T-helper 17 cell (primary cell): Measurements from ENCODE around the gene ZEB1. TPM values are rescaled to one million over a fixed set of nuclear protein-coding genes. Genes with fewer than 3 reads are reported as not detected.
"Not testable (repeated sequence)": the region's sequence is repeated elsewhere in the genome, so short reads cannot be mapped to it uniquely, and the experiment has no call there.

Experiments
- ATAC-seq: fragments of 150-1000 bp; cut with Tn5 transposase; 2 replicates; pipeline ENCODE4 v1.10.0; 2021; ENCODE audit warnings: mild to moderate bottlenecking, moderate library complexity
- DNase-seq, 3 donors: peaks; one replicate each; pipeline versions ENCODE4 v3.0.0 to v3.0.0-alpha.2; 2020 to 2021
- H3K9me3 ChIP-seq: one replicate; pipeline ENCODE4 v1.7.0; 2013; ENCODE audit warnings: low read length, mild to moderate bottlenecking; ENCODE audit not compliant: control insufficient read depth, poor library complexity, severe bottlenecking
- H3K27ac Mint-ChIP-seq: one replicate; pipeline ENCODE4 v1.8.0; 2022; ENCODE audit warnings: mild to moderate bottlenecking, moderate library complexity, mixed read lengths
- H3K27me3 Mint-ChIP-seq: one replicate; pipeline ENCODE4 v1.8.0; 2022; ENCODE audit warnings: mixed read lengths
- H3K36me3 Mint-ChIP-seq: one replicate; pipeline ENCODE4 v1.8.0; 2022; ENCODE audit warnings: low read depth, mixed read lengths
- H3K4me1 Mint-ChIP-seq: one replicate; pipeline ENCODE4 v1.8.0; 2022; ENCODE audit warnings: mild to moderate bottlenecking, mixed read lengths
- H3K4me3 Mint-ChIP-seq: one replicate; pipeline ENCODE4 v1.8.0; 2022; ENCODE audit warnings: mild to moderate bottlenecking, moderate library complexity, mixed read lengths
- total RNA-seq, 4 donors: library from RNA in 2 of 4; stranded (reverse) in 2 of 4; gene quantifications; one replicate each; pipeline ENCODE4 v1.2.3 and lab custom pipeline; 2022 to 2026

ZEB1 gene
- total RNA-seq, 2 donors from 2014 or later, result 94.6 to 97.6 TPM

DNA sequence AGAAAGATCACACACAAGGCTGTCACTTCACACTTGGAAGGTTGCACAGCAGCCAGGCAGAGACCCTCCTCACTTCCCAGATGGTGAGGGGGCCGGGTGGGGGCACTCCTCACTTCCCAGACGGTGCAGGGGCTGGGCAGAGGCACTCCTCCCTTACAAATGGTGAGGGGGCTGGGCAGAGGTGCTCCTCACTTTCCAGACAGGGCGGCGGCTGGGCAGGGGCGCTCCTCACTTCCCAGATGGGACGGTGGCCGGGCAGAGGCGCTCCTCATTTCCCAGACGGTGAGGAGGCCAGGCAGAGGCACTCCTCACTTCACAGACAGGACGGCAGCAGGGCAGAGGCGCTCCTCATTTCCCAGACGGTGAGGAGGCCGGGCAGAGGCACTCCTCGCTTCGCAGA is 42.5 kb downstream of the ZEB1 start:
- H3K4me3 Mint-ChIP-seq, ATAC-seq, H3K36me3 Mint-ChIP-seq, DNase-seq, H3K27me3 Mint-ChIP-seq, H3K9me3 ChIP-seq: not testable (repeated sequence)
- Mint-ChIP-seq H3K4me1 (peaks cover 27% of the 10 kb centered on the region), H3K27ac (peak overlapping the region; percentile 72)

DNA sequence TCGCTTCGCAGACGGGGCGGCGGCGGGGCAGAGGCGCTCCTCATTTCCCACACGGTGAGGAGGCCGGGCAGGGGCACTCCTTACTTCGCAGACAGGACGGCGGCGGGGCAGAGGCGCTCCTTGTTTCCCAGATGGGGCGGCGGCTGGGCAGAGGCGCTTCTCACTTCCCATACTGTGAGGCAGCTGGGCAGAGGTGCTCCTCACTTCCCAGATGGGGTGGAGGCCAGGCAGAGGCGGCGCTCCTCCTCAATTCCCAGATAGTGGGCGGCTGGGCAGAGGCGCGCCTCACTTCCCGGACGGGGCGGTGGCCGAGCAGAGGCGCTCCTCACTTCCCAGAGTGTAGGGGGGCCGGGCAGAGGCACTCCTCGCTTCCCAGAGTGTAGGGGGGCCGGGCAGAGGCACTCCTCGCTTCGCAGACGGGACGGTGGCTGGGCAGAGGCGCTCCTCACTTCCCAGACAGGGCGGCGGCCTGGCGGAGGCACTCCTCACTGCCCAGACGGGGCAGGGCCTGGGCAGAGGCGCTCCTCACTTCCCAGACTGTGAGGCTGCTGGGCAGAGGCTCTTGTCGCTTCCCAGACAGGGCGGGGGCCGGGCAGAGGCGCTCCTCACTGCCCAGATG is 43.1 kb downstream of the ZEB1 start:
- Mint-ChIP-seq H3K36me3 (peaks cover 5% of the 10 kb centered on the region), H3K27me3 (no peaks in the 10 kb centered on the region), H3K4me1 (peaks cover 25% of the 10 kb centered on the region), H3K27ac (peak overlapping the region; percentile 72), H3K4me3 (no peak overlapping the region)
- DNase-seq (no peak), ATAC-seq (no peak)
- no peaks in the 10 kb centered on the region for H3K9me3 ChIP-seq

DNA sequence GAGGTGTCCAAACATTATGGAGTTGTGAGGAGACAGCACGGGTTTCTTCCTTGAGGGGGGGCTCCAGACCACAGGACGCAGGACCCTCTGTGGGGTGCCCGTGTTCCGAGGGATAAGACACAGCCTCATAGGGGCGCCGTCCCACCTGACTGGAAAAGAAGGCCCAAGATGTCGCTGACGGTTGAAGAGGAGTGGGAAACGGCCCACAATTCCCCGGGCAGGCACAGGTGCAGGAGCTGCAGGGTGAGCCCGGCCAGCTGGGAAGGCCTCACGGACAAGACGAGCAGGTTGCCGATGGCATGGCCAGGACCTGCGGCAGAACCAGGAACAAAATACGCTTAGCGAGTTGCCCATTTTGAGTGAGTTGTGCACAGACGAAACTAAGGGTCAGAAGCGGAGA is 44.7 kb downstream of the ZEB1 start:
- not testable (repeated sequence) for ATAC-seq, H3K36me3 Mint-ChIP-seq, H3K9me3 ChIP-seq, H3K27me3 Mint-ChIP-seq, H3K4me3 Mint-ChIP-seq, DNase-seq
- Mint-ChIP-seq H3K27ac (peak overlapping the region; percentile 83), H3K4me1 (peaks cover 18% of the 10 kb centered on the region)

DNA sequence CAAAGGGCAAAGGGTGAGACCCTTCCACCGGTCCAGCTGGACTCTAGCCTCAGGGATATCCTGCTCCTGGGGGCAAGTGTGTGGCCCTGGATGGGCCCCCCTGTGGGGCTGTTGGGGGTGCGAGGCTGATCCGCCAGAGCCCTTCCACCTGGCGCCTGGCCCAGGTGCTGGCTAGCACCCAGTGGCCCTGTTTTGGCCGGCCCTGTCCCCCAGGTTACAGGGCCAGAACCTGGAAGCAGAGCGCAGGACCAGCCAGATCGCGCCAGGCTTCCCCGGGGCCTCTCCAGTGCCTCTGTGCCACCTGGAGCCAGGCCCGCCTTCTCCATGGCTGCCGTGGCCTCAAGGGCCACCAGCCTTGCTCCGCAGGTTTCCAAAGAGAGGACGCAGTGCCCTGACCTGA is 45.2 kb downstream of the ZEB1 start:
- H3K27ac Mint-ChIP-seq, H3K9me3 ChIP-seq, DNase-seq, H3K27me3 Mint-ChIP-seq, H3K4me3 Mint-ChIP-seq, H3K36me3 Mint-ChIP-seq, ATAC-seq: not testable (repeated sequence)
- H3K4me1 Mint-ChIP-seq, result peaks cover 16% of the 10 kb centered on the region

DNA sequence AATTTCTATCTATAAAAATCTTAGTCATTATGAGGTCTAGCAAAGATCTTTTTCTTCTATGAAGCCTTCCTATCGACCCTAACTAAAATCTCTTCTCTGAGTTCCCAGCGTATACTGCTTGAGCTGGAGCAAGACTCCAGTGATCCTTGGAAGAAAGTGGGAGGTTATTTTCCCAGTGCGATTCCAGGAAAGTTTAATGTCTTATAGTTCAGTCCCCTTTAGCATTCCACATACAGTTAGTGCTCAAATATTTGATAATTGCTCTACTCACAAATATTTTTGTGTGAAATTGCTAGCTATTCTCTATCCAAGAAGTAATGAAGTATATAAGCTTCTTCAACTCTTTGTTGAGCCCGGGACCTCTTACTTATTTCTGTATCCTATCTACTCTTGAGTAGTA is 47.7 kb downstream of the ZEB1 start:
- H3K4me3 Mint-ChIP-seq, result peak overlapping the region; percentile 58
- peak overlapping the region; percentile 79 for H3K27ac Mint-ChIP-seq
- DNase-seq (no peak), ATAC-seq (no peak)
- H3K27me3 Mint-ChIP-seq, result no peaks in the 10 kb centered on the region
- peaks cover 29% of the 10 kb centered on the region for H3K4me1 Mint-ChIP-seq
- no peaks in the 10 kb centered on the region for H3K9me3 ChIP-seq
- peaks cover 5% of the 10 kb centered on the region for H3K36me3 Mint-ChIP-seq

DNA sequence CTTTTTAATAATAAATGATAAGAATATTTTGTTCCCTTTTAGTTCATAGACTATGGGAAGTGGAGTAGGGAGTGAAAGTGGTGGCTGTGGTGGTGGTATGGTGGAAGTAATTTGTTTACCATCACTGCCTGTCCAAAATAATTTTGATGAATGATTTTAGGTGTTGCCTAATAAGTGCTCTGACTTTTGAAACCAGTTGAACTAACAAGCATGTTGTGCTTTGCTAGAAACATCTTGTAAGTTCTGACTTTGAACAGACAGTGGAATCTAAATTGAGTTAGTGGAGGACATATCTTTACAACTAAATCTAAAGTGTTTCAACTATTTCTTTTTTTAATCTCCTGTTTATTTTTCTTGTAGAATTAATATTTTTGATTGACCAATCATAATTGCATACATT is 49.7 kb downstream of the ZEB1 start:
- no peaks in the 10 kb centered on the region for H3K27me3 Mint-ChIP-seq
- no peaks in the 10 kb centered on the region for H3K9me3 ChIP-seq
- no peak for DNase-seq
- ATAC-seq, result no peak
- peaks cover 30% of the 10 kb centered on the region for H3K4me1 Mint-ChIP-seq
- no peak overlapping the region for H3K4me3 Mint-ChIP-seq
- peaks cover 1% of the 10 kb centered on the region for H3K36me3 Mint-ChIP-seq
- H3K27ac Mint-ChIP-seq, result no peak overlapping the region

DNA sequence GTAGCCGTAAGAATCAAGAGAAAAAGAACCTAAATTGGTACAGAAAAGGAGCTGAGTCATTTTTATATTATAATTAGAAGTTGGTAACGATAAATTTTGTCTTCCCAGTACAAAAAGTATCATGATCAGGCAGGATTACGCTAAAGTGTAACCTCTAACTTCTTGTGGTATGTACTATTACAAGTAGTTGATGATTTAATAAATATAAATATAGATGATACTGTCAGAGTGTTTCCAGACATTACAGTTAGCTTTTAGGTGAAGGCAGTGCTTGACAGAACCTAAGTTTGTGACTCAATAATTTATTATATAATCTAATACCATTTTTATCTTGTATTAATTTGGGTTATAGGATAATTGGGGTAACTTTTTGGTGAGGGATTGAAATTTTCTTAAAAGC is 53.4 kb downstream of the ZEB1 start:
- ATAC-seq, result no peak
- H3K4me1 Mint-ChIP-seq, result peaks cover 24% of the 10 kb centered on the region
- no peak overlapping the region for H3K27ac Mint-ChIP-seq
- no peak for DNase-seq
- H3K36me3 Mint-ChIP-seq, result no peaks in the 10 kb centered on the region
- no peaks in the 10 kb centered on the region for H3K9me3 ChIP-seq
- H3K27me3 Mint-ChIP-seq, result no peaks in the 10 kb centered on the region
- no peak overlapping the region for H3K4me3 Mint-ChIP-seq

DNA sequence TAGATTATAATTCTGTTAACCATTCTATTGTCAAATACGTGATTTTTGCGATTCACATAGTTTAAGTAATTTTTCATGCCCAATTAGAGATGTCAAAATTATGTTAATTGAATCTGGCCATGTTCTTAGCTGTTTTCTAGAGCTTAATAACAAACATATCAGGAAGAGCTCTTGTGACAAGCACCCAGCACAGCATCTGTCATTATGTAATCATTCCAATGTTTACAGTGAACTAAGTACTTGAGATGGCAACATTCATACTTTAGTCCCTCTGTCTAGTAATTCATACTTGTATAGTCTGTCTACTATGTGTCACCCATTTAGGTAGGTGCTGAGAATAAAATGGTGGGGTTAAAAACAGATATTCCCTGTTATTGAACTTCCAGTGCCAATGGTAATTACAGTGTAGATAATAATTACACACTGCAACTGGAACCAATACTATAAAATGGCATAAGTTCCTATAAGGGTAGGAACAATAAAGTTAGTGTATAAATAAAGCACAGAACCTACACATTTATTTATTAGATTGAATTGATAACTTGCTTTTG is 55.2 kb downstream of the ZEB1 start:
- no peak overlapping the region for H3K4me3 Mint-ChIP-seq
- ATAC-seq (no peak), DNase-seq (no peak)
- H3K4me1 Mint-ChIP-seq, result peaks cover 24% of the 10 kb centered on the region
- H3K27ac Mint-ChIP-seq, result no peak overlapping the region
- H3K9me3 ChIP-seq, result no peaks in the 10 kb centered on the region
- H3K27me3 Mint-ChIP-seq, result no peaks in the 10 kb centered on the region
- no peaks in the 10 kb centered on the region for H3K36me3 Mint-ChIP-seq

DNA sequence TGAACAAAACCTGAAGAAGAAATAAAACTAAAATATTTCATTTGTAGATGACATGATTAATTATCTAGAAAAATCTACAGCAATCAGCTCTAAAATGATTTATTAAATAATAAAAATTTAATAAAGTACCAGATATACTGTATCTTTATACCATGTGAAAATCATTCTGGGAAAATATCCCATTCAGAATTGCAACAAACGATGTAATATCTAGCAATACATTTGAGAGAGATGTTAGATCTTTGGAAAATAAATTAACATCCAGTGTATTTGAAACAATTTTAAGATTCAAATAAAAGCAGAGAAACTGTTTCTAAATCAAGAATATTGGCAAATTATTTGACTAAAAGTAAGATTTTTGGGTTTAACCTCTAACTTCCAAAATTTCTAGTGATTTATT is 62.2 kb downstream of the ZEB1 start:
- ATAC-seq, result no peak
- no peaks in the 10 kb centered on the region for H3K36me3 Mint-ChIP-seq
- DNase-seq, result no peak
- H3K4me1 Mint-ChIP-seq, result peaks cover 24% of the 10 kb centered on the region
- H3K9me3 ChIP-seq, result no peaks in the 10 kb centered on the region
- H3K27me3 Mint-ChIP-seq, result no peaks in the 10 kb centered on the region
- no peak overlapping the region for H3K27ac Mint-ChIP-seq
- no peak overlapping the region for H3K4me3 Mint-ChIP-seq

DNA sequence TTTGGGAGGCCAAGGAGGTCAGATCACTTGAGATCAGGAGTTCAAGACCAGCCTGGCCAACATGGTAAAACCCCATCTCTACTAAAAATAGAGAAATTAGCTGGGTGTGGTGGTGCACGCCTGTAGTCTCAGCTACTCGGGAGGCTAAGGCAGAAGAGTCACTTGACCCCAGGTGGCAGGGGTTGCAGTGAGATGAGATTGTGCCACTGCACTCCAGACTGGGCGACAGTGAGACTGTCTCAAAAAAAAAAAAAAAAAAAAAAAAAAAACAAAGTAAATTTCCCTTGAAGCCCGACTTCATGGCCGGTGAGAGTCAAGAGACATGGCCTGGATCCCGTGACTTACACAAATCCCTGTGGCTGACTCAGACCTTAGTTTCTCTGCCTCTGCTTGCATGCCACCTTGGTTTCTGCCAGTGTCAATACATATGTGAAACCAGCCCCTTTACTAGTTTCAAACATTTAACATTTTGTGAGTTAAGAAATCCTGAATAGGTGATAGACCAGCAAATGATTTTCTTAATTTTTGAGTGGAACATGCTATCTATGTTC is 62.8 kb downstream of the ZEB1 start:
- ATAC-seq, result no peak
- no peak overlapping the region for H3K27ac Mint-ChIP-seq
- no peaks in the 10 kb centered on the region for H3K27me3 Mint-ChIP-seq
- no peak overlapping the region for H3K4me3 Mint-ChIP-seq
- DNase-seq, result no peak
- no peaks in the 10 kb centered on the region for H3K9me3 ChIP-seq
- no peaks in the 10 kb centered on the region for H3K36me3 Mint-ChIP-seq
- H3K4me1 Mint-ChIP-seq, result peaks cover 24% of the 10 kb centered on the region

DNA sequence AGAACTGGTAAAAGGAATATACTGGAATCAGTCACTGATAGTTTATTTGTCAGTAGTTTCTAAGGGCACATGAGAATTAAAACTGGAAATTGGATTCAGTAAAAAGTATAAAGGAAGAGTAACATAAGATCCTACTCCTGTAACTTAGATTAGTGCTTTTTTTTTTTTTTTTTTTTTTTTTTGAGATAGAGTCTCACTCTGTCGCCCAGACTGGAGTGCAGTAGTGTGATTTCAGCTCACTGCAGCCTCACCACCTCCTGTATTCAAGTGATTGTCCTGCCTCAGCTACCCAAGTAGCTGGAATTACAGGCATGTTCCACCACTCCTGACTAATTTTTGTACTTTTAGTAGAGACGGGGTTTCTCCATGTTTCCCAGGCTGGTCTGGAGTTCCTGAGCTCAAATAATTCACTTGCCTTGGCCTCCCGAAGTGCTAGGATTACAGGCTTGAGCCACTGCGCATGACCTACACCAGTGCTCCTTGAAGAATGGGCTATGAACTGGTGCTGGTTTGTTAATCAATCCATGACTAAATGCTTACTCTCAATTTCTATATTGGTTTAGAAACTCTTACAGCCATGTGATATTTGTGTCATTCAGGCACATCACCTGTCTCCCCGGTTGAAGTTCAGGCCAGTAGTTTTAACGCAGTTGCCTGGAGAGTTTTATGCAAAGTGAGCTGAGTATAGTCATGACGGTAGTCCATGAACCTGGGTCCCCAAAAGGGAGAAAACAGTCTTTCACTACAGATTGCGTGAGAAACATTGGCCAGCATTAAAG is 65.0 kb downstream of the ZEB1 start:
- Mint-ChIP-seq H3K36me3 (no peaks in the 10 kb centered on the region), H3K27me3 (no peaks in the 10 kb centered on the region), H3K4me3 (no peak overlapping the region), H3K4me1 (peaks cover 22% of the 10 kb centered on the region), H3K27ac (peak overlapping the region; percentile 32)
- ATAC-seq, result no peak
- no peak for DNase-seq
- H3K9me3 ChIP-seq, result no peaks in the 10 kb centered on the region

DNA sequence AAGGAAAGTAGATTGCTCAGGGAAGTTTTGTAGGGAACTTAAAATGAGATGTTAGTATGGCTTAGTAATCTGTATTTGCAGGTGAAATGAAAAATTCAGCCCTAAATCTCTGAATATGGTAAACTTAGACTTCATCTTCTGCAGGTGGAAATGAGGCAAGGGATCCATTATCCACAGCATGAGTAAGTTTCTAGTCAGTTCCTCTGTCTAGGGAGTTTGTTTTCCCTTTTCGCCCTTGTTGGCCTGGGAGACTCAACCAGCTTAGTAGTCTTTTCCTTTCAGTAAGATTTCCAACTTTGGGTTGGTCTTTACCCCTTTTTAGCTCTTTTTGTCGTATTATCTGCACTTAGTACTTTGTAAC is 65.6 kb downstream of the ZEB1 start:
- Mint-ChIP-seq H3K27ac (peak overlapping the region; percentile 32), H3K4me3 (no peak overlapping the region), H3K36me3 (no peaks in the 10 kb centered on the region), H3K4me1 (peaks cover 20% of the 10 kb centered on the region), H3K27me3 (no peaks in the 10 kb centered on the region)
- no peaks in the 10 kb centered on the region for H3K9me3 ChIP-seq
- ATAC-seq (no peak), DNase-seq (no peak)

DNA sequence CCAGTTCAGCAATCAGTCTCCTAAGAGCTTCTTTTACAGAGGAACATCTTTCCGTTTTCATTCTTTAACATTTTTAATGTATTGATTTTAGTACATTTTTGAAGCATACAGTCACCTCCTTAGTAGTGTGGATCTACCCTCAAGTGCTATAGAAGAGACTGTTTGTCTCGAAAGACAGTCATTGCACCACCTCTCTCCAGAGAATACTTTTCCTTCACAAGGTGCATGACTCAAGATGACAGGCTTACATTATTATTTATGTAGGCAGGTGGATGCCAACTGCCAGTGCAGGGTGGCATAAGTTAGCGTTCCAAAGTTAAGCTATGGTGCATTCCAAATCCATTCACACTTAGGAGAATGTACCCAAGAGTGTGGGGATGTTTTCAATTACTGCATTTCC is 71.8 kb downstream of the ZEB1 start:
- ATAC-seq (no peak), DNase-seq (no peak)
- Mint-ChIP-seq H3K4me1 (peaks cover 21% of the 10 kb centered on the region), H3K4me3 (no peak overlapping the region), H3K36me3 (peaks cover 2% of the 10 kb centered on the region), H3K27me3 (no peaks in the 10 kb centered on the region), H3K27ac (no peak overlapping the region)
- H3K9me3 ChIP-seq, result no peaks in the 10 kb centered on the region
